GM19468 (cell line): ENCODE data around the gene PDRG1.
A peak's percentile ranks its signal among the peaks of the same experiment; 100 is the strongest.

Experiments used
- ATAC-seq: cut with Tn5 transposase; IDR thresholded peaks from one replicate; pipeline ENCODE4 v1.9.1; 2021; ENCODE audit warnings: mild to moderate bottlenecking, moderate library complexity, moderate number of reproducible peaks; ENCODE audit not compliant: unreplicated experiment; ENCODE audit errors: extremely low read depth

Gene PDRG1

DNA sequence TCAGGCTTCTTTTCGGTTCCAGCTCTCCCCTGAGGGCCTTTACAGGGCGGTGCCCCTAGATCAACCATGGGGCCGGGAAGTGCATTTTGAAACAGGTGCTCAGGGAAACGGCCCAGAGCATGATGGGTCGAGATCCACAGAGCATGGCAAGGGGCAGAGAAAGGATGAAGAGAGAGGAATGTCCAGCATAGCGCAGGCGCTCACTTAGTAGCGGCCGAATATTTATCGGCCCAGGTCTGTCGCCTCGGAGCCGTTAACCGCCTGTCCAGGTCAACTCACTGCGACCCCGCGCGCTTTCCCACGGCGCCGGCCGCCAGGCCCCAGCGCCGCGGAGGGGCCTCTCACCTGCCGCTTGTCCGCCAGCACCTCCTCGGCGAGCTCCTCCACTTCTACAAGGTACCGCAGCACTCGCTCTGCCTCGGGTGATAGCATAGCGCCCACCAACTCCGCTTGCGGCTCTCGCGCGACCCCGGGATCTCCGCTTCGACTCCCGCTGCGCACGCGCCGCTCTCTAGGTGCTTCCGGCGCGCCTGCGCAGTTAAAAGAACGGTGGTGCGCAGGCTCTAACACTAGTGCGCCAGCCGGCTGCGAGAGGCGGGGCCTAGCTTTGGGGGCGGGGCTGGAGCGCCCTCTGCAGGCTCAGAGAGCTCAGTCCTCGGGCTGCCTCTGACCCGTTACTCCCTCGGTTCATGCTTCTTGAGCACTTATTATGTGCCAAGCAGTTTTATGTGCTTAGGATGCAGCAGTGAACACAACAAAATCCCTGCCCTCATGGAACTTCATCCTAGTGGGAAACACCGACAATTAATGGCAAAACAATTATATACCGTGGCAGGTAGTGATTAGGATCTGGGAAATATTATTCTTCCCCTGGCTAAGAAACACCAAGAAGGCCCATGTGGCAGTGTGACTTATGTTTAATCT is at the start of gene PDRG1:
Gene PDRG1 (minus strand): TSS at position 517 of the 924 bp plus-strand sequence. CDS start 85 bp downstream, at position 432.
- ATAC-seq = peak; percentile 76

DNA sequence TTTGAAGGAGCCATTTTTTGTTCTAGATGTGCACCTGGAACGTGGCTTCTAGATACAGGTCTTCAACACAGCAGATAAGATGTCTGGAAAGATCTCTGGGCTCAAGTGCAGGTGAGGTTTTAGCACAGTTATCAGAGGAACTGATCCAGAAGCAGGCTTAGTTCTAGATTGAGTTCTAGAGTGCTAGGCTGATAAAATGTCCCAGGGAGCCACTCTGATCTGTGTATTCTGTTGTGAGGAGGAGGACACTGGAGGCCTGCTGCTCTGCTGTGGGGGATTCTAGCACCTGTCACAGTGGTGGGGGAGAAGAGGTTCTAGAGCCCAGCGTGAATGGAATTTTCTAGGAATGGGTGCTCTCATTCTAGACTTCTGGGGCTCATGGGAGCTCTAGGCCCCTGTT is 46.4 kb upstream of the PDRG1 start:
- ATAC-seq = no peak

DNA sequence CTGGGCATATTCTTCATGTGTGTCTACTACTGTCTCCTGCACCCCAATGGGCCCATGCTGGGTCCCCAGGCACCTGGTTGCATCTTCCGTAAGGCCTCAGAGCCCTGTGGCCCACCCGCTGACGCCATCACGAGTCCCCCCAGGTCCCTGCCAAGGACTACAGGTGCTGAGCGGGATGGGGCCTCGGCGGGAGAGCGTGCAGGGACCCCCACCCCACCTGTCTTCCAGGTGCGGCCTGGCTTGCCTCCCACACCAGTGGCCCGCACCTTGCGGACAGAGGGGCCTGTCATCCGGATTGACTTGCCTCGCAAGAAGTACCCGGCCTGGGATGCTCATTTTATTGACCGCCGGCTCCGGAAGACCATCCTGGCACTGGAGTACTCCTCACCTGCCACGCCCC is 45.1 kb upstream of the PDRG1 start:
- ATAC-seq = no peak

DNA sequence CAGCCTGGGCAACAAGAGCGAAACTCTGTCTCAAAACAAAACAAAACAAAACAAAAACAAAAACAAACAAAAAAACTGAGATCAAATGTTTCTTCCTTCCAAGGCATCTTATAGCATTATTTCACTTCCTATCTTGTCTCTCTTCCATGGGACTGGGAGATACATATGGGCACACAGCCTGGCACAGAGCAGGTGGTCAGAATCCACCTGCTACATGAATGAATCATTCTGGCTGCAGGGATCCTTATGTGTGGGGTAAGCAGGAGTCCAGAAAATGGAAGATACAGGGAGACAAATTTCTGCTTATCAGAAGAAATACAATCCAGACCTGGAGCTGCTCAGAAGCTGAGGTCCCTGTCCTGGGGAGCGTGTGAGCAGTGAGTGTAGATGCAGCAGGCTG is 40.2 kb upstream of the PDRG1 start:
- ATAC-seq = no peak

DNA sequence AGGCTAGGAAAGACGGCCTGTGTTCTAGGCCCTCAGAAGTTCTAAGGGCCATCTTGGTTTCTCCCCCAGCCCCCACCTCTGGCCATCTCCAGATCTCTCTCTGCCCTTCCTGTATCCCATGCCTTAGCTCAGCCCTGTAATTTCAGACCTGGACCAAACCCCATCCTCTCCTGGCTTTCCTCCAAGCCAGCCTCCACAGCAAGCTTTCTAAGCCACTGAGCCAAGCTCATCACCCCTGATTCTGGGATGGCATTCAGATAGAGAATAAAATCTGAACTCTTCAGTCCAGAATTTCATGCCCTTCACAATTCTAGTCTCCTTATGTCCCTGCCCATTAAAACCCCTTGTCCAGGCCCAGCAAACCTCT is 39.5 kb upstream of the PDRG1 start:
- ATAC-seq = no peak

DNA sequence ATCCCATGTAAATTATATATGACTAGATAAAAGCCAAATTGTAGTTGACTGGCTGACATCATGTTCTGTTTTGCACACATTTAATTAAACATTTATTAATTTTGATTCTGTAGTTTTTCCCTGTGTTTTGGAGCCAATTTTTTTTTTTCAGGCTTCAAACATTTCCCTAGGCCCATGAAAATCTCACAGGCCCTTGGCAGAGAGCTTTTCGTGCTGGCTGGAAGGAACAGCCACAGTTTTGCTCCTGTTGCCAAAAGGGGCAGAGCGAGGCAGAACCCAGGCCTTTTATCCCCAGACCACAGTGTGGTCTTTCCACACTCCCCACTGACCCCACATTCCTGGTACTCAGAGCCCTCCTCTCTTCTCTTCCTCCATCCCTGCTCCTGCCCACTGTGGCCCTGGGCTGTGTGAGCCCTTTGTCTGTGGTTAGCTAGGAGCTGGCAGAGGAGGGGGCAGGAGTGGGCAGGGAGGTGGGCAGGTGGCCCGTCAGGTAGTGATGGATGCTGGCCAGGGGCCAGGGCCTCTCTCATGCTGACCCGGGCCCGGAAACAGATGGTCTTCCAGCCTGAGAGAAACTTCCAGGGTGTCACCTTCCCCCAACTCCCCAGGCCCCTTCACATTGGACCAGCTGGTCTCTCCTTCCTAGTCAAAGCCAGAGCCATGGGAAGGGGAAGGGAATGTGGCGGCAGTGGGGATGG is 38.9 kb upstream of the PDRG1 start:
- no peak for ATAC-seq

DNA sequence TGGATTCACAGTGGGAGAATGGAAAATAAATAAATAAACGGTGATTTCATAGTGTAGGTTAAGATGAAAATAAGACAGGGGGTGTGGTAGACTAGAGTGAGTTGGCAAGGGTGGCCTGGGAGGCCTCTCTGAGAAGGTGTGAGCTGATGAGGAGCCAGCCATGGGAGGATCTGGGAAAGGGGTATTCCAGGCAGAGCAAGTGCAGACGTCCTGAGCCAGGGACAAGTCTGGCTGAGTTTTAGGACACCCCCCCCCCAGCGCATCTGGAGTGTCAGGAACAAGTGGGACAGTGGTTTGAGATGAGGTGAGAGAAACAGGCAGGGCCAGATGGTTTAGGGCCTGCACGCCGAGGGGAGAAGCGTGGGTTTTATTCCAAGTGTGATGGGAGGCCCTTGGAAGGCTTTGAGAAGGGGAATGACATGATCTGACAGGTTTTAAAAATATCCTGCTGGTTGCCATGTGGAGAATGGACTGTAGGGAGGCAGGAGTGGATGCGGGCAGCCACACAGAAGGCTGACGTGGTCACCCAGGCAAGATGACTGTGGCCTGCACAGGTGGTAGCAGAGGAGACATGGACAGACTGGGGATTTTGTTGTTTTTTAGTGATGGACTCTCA is 37.3 kb upstream of the PDRG1 start:
- no peak for ATAC-seq

DNA sequence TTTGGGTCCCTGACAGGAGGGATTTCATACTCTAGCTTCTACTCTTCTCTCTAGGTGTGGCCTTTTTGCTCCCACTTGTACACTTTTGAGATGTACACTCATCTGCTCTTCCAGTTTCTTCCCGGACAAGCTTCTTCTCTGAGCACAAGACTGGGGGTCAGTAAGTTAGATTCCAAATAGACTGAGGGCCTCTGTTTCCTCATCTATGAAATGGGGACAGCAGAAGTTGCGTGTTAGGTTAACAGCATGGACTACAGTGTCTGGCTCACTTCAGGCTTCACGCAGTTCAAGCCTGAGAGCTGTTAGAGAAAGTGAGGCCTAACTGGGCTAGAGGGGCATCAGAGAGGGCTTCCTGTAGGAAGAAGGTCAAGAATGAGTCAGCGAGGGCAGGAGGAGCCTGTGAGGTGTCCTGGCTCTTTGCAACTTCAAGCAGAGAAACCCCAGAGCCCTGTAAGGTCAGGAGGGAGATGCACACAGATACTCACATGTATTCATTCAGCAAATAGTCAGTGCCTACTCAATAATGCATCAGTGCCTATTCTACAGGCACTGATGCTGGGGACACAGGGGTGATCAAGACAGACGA is 36.7 kb upstream of the PDRG1 start:
- no peak for ATAC-seq

DNA sequence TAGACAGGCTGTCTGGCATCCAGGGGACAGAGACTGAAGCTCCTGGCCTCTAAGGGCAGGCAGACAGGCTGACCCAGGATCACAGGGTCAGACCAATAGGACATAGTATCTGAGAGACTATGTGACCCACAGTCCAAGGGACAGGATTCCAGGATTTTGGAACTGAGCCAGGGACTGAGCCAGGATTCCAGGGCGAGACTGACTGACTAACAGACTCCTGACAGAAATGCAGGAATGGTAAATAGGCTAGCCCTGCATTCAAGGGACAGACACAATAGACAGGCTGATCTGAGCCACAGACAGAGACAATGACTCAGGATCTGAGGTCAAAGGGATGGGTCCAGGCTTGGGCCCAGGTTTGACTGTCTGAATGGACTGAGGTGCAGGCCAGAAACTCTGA is 35.9 kb upstream of the PDRG1 start:
- ATAC-seq = no peak

DNA sequence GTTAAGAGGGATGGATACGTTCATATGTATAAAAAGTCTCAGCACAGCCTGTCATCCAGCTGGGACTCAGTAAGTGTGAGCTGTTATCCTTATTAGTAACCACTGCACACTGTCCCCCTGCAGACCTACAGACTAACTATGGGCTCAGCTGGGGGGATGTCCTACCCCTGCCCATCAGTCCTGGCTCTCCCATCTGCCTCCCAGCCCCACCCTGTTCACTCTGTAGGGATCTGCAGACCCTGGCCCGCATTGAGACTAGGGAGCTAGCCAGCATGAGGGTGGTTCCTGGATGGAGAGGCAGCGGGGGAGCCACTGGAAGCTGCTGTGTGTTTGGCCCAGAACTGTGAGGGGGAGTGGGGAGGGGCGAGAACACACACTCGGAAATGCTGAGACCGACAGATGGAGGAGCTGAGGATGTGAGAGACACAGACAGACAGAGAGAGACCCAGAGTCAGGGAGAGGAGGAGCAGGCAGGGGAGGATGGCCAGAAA is 33.2 kb upstream of the PDRG1 start:
- ATAC-seq = no peak

DNA sequence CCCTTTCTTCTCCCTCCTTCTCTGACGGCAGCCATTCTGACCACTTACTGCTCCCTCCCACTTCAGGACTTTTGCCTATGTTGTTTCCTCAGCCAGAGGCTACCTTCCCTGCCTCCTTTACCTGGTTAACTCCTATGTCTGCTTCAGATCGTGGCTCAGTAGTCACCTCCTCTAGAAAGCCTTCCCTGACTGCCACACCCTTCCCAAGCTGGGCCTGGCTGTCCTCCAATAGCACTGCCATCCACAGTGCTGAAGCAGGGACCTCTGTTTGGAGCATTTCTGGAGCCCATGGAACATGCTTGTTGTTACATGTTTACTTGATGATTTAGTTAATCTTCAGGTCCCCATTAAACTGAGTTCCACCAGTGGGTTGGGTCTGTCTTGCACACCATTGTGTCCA is 29.9 kb upstream of the PDRG1 start:
- no peak for ATAC-seq

DNA sequence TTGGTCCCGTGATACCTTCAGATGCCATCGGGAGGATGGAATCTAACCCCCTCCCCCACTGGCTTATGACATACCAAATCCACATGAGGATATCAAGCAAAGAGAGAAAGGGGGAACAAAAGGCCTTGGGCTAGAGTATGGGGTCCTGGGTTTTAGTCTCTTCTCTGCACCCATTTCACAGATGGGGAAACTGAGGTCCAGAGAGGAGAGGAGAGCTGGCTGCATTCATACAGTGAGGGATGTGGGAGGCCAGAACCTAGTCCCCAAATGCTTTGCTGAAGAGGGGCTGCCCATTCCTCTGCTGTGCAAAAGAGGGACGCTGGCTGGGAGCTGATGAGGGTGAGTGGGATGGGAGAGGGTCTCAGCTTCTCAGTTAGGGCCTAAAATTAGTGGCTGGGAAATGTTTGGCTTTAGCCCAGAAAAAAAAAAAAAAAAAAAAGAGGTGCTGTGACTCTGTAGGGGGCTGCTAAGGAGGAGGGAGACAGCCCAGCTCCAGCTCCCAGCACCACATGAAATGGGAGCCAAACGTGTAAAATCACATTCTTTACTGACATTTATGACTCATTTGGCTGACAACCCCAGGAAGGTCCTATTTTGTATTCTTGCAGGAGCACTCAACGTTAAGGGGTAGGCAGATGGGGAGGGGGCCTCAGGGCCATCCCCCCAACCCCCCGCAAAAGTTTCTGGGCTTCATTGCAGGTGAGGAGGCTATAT is 28.0 kb upstream of the PDRG1 start:
- no peak for ATAC-seq

DNA sequence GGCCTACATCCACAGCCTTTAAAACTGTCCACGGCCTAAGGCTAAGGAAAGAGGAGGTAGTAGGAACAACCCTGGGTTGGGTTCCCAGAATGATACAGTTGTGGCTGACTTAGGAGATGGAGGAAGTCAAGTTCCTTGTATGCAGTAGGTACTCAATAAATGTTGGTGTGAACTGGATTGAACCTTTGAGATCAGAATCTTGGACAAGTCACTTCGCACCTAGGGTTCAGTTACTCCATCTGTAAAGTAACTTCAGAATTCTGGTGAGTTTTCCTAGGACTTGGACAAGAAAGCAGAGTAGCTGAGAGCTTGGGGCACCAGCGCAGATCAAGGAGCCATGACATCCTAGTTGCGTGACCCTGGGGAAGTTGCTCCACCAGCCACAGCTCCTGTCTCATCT is 25.2 kb upstream of the PDRG1 start:
- ATAC-seq = no peak

DNA sequence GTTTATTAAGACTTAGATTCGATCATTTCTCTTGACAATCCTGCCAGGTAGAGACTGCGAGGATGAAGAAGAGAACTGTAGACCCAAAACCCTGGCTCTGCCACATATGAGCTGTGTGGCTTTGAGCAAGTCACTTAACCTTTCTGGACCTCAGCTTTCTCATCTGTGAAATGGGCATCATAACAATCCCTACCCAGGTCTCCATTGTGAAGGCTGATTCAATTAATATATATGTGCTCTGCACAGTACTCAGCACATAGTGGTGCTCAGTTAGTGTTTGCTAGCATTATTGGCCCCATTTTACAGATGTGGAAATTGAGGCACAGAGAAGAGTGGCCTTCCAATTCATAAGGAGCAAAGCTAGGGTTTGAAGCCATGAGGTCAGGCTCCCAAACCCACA is 24.0 kb upstream of the PDRG1 start:
- no peak for ATAC-seq

DNA sequence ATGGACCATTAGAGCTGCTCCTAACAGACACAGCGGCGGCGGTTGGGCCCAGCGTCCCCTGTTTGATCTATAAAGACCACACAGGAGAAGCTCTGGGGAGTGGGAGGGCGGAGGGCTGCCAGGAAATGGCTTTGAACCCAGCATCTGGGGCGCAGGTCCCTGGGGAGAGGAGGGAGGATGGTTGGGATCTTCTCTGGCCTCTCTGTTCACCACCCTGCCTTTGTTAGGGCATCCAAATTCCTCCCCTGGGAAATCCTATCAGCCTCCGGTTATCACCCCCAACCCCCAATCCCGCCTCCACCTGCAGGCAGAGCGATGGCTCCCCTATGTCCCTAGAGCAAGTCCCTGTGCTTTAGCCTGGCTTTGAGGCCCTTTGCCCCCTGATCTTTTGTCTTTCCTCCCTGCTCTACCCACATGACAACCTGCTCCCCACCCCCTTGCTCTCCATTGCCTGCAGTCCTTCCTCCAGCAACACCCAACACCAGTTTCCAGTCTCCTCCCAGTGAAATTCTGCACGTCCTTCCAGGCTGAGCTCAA is 23.2 kb upstream of the PDRG1 start:
- no peak for ATAC-seq

DNA sequence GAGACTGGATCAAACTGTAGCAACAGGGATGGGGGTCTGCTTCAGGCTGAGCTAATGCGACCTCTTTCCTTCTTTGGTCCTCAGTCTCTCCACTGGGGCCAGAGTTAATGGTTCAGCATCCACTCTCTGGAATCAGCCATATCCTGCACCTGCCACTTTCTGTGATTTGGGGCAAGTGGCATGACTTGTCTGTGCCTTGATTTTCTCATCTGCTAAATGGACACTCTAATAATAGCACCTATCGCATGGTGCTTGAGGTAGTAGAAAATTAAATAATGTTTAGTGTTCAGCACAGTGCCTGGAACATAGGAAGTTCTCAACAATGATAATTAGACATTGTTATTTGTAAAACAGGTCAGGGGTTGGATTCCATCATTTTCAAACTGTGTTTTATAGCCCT is 22.4 kb upstream of the PDRG1 start:
- ATAC-seq = no peak

DNA sequence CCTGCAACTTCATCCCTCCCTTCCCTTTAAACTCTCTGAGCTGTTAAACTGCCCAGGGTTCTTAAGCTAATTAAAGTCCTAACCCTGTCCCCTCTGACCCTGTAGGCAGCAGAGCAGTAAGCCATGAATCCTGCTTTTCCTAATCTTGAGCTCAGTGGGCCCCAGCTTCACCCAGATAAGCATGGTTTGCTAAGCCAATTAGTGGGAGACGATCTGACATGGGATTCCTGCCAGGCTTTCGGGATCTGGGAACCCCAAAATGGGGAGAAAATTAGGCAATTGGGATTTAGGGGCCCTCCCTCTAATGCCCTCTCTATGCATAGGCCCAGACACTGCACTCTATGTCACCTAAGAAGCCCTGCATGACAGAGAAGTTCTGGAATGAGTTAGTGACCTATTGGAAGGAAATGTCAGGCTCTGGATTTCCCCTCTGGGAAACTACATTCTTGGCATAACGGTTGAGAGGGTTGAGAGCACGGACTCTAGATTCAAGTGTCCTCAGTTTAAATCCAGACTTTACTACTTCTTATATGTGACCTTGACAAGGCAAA is 20.7 kb upstream of the PDRG1 start:
- no peak for ATAC-seq

DNA sequence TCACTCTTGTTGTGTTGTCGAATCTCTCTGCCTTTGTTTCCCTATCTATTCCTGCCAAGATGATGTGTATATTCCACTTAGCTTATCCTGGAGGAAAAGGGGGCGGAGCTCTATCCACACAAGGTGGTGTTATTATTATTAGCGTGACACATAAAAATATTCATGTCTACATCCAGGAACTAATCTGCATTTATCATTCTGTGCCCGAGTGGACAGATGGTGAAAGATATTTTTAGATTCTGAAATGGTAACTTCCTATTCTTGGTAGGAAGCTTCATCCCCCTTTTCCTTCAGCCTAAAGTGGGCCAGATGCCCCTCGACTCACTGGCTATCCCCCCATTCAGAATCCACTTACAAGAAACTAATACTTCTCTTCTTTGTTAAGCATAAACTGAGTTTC is 18.1 kb upstream of the PDRG1 start:
- no peak for ATAC-seq

DNA sequence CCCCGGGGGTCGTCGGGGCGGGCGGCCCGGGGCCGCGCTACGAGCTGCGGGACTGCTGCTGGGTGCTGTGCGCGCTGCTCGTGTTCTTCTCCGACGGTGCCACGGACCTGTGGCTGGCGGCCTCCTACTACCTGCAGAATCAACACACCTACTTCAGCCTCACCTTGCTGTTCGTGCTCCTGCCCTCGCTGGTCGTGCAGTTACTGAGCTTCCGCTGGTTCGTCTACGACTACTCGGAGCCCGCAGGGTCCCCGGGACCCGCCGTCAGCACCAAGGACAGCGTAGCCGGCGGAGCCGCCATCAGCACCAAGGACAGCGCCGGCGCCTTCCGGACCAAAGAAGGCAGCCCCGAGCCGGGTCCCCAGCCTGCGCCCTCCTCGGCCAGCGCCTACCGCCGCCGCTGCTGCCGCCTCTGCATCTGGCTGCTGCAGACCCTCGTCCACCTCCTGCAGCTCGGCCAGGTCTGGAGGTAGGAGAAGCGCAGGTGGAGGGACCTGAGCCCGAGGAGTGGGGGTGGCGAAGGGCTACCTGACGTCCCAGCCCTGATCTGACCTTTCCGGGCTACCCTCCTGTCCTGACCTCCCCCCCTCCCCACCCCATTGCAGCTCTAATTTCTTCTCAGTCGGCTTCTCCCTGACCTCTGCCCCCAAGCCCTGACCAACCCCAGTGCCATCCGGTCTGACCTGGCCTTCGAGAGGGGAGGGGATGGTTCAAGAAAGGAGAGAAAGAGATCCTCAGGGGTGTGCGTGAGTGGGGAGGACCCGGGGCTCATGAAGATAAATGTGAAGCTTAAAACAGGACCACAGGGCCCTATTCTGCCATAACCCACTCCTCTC is 16.7 kb upstream of the PDRG1 start:
- peak; percentile 39 for ATAC-seq
